SK-N-SH treated with all-trans-retinoic acid at 6 μM for 48 hours (cell line): ENCODE measurements around the gene LIN28B.

Experiments
- BACH2 ChIP-seq: fragments of 250-450 bp; sonication (Bioruptor Pico); IDR thresholded peaks from 2 replicates; pipeline ENCODE4 v1.9.0; 2021; ENCODE audit warnings: mild to moderate bottlenecking, borderline replicate concordance
- ISL1 ChIP-seq: fragments of 250-450 bp; sonication (Bioruptor Pico); IDR thresholded peaks from 2 replicates; pipeline ENCODE4 v2.1.2; 2022; ENCODE audit warnings: mild to moderate bottlenecking, moderate library complexity
- OSR1 ChIP-seq: fragments of 250-450 bp; sonication (Bioruptor Pico); IDR thresholded peaks from 2 replicates; pipeline ENCODE4 v1.8.0; 2022; ENCODE audit warnings: moderate library complexity, mild to moderate bottlenecking, inconsistent platforms
- ZNF565 ChIP-seq: fragments of 450-650 bp; formaldehyde crosslinking; conservative IDR thresholded peaks from 2 replicates; pipeline ENCODE4 v1.5.0; 2020; ENCODE audit warnings: low read depth, mild to moderate bottlenecking, moderate library complexity
- TF ChIP-seq, protein P1 (sequence below): fragments of 250-450 bp; sonication (Bioruptor Pico); IDR thresholded peaks from 2 replicates; pipeline ENCODE4 v1.8.0; 2020; ENCODE audit warnings: mild to moderate bottlenecking, moderate library complexity, borderline replicate concordance
- TF ChIP-seq, protein P2 (sequence below): fragments of 250-450 bp; sonication (Bioruptor Pico); IDR thresholded peaks from 2 replicates; pipeline ENCODE4 v1.5.1; 2020; ENCODE audit warnings: low read depth, mild to moderate bottlenecking, moderate library complexity

- TF ChIP-seq, protein P1, sequence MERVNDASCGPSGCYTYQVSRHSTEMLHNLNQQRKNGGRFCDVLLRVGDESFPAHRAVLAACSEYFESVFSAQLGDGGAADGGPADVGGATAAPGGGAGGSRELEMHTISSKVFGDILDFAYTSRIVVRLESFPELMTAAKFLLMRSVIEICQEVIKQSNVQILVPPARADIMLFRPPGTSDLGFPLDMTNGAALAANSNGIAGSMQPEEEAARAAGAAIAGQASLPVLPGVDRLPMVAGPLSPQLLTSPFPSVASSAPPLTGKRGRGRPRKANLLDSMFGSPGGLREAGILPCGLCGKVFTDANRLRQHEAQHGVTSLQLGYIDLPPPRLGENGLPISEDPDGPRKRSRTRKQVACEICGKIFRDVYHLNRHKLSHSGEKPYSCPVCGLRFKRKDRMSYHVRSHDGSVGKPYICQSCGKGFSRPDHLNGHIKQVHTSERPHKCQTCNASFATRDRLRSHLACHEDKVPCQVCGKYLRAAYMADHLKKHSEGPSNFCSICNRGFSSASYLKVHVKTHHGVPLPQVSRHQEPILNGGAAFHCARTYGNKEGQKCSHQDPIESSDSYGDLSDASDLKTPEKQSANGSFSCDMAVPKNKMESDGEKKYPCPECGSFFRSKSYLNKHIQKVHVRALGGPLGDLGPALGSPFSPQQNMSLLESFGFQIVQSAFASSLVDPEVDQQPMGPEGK (CRISPR knock-in tag): no peak
- TF ChIP-seq ISL1 (CRISPR knock-in tag) (no peak), OSR1 (CRISPR knock-in tag) (no peak), ZNF565 (CRISPR knock-in tag) (no peak), BACH2 (CRISPR knock-in tag) (no peak)
- TF ChIP-seq, protein P2, sequence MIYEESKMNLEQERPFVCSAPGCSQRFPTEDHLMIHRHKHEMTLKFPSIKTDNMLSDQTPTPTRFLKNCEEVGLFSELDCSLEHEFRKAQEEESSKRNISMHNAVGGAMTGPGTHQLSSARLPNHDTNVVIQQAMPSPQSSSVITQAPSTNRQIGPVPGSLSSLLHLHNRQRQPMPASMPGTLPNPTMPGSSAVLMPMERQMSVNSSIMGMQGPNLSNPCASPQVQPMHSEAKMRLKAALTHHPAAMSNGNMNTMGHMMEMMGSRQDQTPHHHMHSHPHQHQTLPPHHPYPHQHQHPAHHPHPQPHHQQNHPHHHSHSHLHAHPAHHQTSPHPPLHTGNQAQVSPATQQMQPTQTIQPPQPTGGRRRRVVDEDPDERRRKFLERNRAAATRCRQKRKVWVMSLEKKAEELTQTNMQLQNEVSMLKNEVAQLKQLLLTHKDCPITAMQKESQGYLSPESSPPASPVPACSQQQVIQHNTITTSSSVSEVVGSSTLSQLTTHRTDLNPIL (CRISPR knock-in tag): no peak
Observed at GRCh38 chr6:105111105-105111504, 154.2 kb downstream of the LIN28B start.
